ENCODE results near the gene ATN1.

GRCh38 chr12:6957741-6958608, 30.2 kb downstream of the ATN1 start:
- TF ChIP-seq CTCF (IDR thresholded peaks at IDR 0.05) (no peak), POLR2A (IDR thresholded peaks at IDR 0.05) (no peak)
